Kidney (tissue), 14 donors: ENCODE data around the gene ADGRD1. TPM values are rescaled to one million over a fixed set of nuclear protein-coding genes. Genes with fewer than 3 reads are reported as not detected.
A peak's percentile ranks its signal among the peaks of the same experiment; 100 is the strongest.

Experiments used
- DNase-seq, 5 donors: peaks; one replicate each; pipeline ENCODE4 v3.0.0-alpha.2; 2013 to 2020
- FAIRE-seq: peaks from 2 replicates; lab custom pipeline; 2012; peaks lifted over from hg19 to GRCh38; lab: Jason Lieb, UNC
- H3K27ac ChIP-seq, 2 donors: one replicate each; pipeline ENCODE4 v1.7.0; 2013; ENCODE audit warnings: low read depth in 2 of 2, low read length in 2 of 2, inconsistent platforms in 1 of 2
- H3K27me3 ChIP-seq: one replicate; pipeline ENCODE4 v1.7.1; 2013; ENCODE audit warnings: low read length, inconsistent platforms; ENCODE audit not compliant: control insufficient read depth, insufficient read depth
- H3K36me3 ChIP-seq, 3 donors: one replicate each; pipeline versions ENCODE4 v1.7.0 to v1.7.1; 2013; ENCODE audit warnings: low read length in 3 of 3, control low read depth in 1 of 3, inconsistent platforms in 1 of 3; ENCODE audit not compliant: insufficient read depth in 3 of 3, control insufficient read depth in 2 of 3
- H3K4me1 ChIP-seq, 3 donors: one replicate each; pipeline versions ENCODE4 v1.7.0 to v1.7.1; 2013; ENCODE audit warnings: low read length in 3 of 3, inconsistent platforms in 1 of 3, low read depth in 1 of 3; ENCODE audit not compliant: control insufficient read depth in 2 of 3, insufficient read depth in 2 of 3
- H3K4me3 ChIP-seq, 3 donors: one replicate each; pipeline versions ENCODE4 v1.7.0 to v1.8.1; 2013; ENCODE audit warnings: low read length in 3 of 3, control low read depth in 1 of 3, inconsistent platforms in 1 of 3
- H3K9ac ChIP-seq, 3 donors: one replicate each; pipeline versions ENCODE4 v1.7.0 to v1.7.1; 2013; ENCODE audit warnings: low read length in 3 of 3, control low read depth in 1 of 3, inconsistent platforms in 1 of 3
- H3K9me3 ChIP-seq, 3 donors: one replicate each; pipeline versions ENCODE4 v1.7.0 to v1.7.1; 2013; ENCODE audit warnings: low read length in 3 of 3, control low read depth in 1 of 3, inconsistent platforms in 1 of 3; ENCODE audit not compliant: control insufficient read depth in 2 of 3, insufficient read depth in 1 of 3
- CTCF ChIP-seq: IDR thresholded peaks from 3 replicates; pipeline ENCODE4 v1.5.1; 2012; ENCODE audit warnings: mild to moderate bottlenecking, moderate library complexity, borderline replicate concordance; ENCODE audit not compliant: insufficient read depth; ENCODE audit errors: extremely low read depth
- intact Hi-C: fragments of 100-400 bp; cut with DNase I; formaldehyde crosslinking; loops from one replicate; pipeline ENCODE4 v1.11.1; 2022
- polyA plus RNA-seq: library from polyadenylated mRNA; stranded (reverse); fragments of 350-450 nt; fragmentation: Illumina TruSeq; extraction: RNeasy Lipid Tissue Mini Kit (QIAGEN cat#74804); gene quantifications from one replicate; pipeline ENCODE4 v1.2.3, GENCODE V29; 2014; ENCODE audit warnings: low read depth, low replicate concordance; ENCODE audit not compliant: insufficient read depth
- total RNA-seq: library from RNA; stranded (reverse); fragmentation: NEBNext Ultra II Directional; extraction: Animal tissue kit (Norgen Biotek cat#: 25700); gene quantifications from one replicate; pipeline ENCODE4 v1.2.1, GENCODE V29; 2021
- donor health status: control.
- donor health status: control.
- donor health status: control.
- donor health status: control.
- donor health status: control.
- donor health status: DM: yes; HTN: yes; CAD: no.
- donor health status: Normal renal cell carcinoma (clear cell type).

ADGRD1 gene
- total and polyA plus RNA-seq, 2 donors from 2014 or later, result 1.7 to 6.7 TPM

DNA sequence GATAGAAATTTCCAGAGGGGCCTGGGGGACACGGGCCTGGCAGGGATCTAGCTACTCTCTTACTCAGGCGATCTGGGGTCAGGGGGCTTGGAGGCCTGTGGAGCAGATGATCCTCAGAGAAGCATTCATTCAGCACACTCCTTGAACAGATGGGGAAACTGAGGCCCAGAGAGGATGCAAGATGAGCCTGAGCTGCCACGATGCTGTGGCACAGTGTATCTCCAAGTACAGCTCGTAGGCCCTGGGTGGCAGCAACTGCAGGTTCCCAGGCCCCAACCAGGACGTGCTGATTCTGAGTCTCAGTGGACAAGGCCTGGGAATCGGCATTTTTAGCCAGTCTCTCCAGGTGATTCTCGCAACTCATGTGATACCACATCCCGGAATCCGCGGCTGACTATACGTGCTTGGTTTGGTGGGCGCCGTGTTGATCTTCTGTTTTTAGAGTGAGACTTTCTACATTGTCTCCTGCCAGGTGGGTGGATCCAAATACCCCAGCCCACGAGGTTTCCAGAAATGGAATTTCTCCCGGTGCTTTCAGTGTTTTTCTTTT, 22.5 kb downstream of the ADGRD1 start:
- no peaks in the 10 kb centered on the region for H3K36me3 ChIP-seq

DNA sequence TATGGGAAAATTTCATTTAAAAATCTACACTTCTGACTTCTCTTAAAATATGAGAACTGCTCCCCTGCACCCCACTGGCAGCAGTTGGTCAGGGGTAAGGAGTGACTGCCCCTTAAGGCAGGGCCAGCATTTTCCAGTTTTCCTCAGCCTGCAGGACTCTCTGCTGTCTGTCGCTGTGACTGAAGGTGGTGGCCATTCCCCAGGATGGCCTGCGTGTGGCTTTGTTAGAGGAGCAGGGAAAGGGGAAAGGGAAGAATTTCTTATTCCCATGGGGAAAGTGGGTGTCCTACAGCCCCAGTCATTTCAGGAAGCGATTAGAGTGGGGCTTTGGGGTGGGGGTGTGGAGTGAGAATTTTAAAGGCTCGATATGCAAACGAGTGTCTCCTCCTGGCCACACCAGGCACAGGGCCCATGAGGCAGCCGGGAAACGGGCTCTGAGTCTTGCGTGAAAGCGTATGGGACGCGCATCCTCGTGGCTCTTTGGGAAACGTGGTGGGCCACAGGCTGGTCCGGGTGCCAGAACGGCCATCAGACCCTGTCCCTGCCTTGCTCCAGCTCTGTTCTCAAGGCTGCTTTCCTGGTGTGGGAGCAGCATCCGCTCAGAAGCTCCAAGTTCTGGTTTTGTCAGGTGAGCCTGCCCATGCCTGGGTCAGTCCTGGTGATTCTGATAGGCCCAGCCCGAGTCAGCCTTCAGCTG, 23.5 kb downstream of the ADGRD1 start:
- DNase-seq, result peak in 1 of 5 donors; percentile 36
- Histone ChIP-seq H3K4me1 (no peaks in the 10 kb centered on the region), H3K4me3 (no peak overlapping the region), H3K9ac (no peak overlapping the region), H3K36me3 (no peaks in the 10 kb centered on the region), H3K27ac (no peak overlapping the region), H3K9me3 (no peaks in the 10 kb centered on the region), H3K27me3 (no peaks in the 10 kb centered on the region)
- no peak for FAIRE-seq
- intact Hi-C loops, result no loop called here
- TF ChIP-seq CTCF, result no peak

More for the DNA sequence above, 22.5 kb downstream of the ADGRD1 start:
- TF ChIP-seq CTCF, result no peak
- peak in 1 of 5 donors; percentile 21 for DNase-seq
- no peaks in the 10 kb centered on the region for H3K4me1 ChIP-seq
- H3K27me3 ChIP-seq, result no peaks in the 10 kb centered on the region
- H3K9ac ChIP-seq, result no peak overlapping the region
- H3K9me3 ChIP-seq, result no peaks in the 10 kb centered on the region
- no peak overlapping the region for H3K4me3 ChIP-seq
- intact Hi-C loops, result no loop called here
- no peak for FAIRE-seq
- no peak overlapping the region for H3K27ac ChIP-seq

GRCh38 chr12:130977743-130978095, 24.0 kb downstream of the ADGRD1 start:
- H3K9ac ChIP-seq, result no peak overlapping the region
- no peaks in the 10 kb centered on the region for H3K27me3 ChIP-seq
- H3K4me3 ChIP-seq, result no peak overlapping the region
- intact Hi-C loops, result no loop called here
- no peaks in the 10 kb centered on the region for H3K9me3 ChIP-seq
- TF ChIP-seq CTCF, result no peak
- FAIRE-seq (no peak), DNase-seq (no peak)
- no peak overlapping the region for H3K27ac ChIP-seq
- no peaks in the 10 kb centered on the region for H3K4me1 ChIP-seq
- no peaks in the 10 kb centered on the region for H3K36me3 ChIP-seq
